ENCODE measurements around the gene HTR1E. TPM values are rescaled to one million over a fixed set of nuclear protein-coding genes. Genes with fewer than 3 reads are reported as not detected.

HTR1E gene
- total RNA-seq, 1 donor from 2014 or later = not detected

DNA sequence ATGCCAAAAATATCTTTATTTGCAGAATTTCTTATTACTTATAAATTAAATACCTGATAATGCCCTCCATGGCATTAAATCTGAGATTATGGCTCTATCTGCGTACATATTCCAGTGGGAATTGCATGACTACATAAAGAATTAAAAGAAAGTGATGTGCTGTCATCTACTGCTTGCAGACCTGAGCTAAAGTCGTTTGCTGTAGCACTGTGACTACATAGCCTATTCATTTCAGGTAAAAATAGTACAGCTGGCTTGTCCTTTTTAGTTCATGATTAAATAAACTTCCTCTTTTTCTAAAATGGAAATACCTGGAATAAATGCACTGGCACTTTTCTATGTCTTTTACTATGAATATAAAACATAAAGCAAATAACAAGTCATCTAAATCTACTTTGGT lies 79.4 kb downstream of the HTR1E start:
- TF ChIP-seq, protein P1, sequence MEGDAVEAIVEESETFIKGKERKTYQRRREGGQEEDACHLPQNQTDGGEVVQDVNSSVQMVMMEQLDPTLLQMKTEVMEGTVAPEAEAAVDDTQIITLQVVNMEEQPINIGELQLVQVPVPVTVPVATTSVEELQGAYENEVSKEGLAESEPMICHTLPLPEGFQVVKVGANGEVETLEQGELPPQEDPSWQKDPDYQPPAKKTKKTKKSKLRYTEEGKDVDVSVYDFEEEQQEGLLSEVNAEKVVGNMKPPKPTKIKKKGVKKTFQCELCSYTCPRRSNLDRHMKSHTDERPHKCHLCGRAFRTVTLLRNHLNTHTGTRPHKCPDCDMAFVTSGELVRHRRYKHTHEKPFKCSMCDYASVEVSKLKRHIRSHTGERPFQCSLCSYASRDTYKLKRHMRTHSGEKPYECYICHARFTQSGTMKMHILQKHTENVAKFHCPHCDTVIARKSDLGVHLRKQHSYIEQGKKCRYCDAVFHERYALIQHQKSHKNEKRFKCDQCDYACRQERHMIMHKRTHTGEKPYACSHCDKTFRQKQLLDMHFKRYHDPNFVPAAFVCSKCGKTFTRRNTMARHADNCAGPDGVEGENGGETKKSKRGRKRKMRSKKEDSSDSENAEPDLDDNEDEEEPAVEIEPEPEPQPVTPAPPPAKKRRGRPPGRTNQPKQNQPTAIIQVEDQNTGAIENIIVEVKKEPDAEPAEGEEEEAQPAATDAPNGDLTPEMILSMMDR (IDR thresholded peaks at IDR 0.05; ENCODE audit: insufficient read depth, low read length, severe bottlenecking) = no peak
- DNase-seq (ENCODE audit: low read depth) = no peak
- no peak for FAIRE-seq
- Histone ChIP-seq H3K4me3 (ENCODE audit: low read depth, low read length) (no peak overlapping the region), H3K36me3 (ENCODE audit: control insufficient read depth, insufficient read depth, low read length) (no peaks in the 10 kb centered on the region), H3K27me3 (ENCODE audit: control insufficient read depth, insufficient read depth, low read length) (no peaks in the 10 kb centered on the region)

DNA sequence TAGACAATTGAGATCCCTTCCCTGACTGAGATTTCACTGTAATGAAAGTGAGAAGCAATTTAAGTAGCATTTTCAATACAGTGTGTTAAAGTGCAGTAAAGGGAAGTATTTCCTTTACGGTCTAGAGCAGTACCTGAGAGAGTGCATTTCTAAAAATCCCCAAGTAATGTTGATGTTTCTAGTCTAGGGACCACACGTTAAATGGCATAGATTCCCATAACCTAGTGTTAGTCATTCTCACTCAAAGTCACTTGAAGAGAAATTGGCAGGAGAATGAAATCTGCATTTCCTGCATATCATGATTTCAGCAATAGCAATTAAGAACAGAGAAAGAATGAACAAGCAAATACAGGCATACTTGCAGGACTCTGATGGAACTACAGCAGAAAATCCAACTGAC lies 89.7 kb downstream of the HTR1E start:
- Histone ChIP-seq H3K36me3 (ENCODE audit: control insufficient read depth, insufficient read depth, low read length) (no peaks in the 10 kb centered on the region), H3K4me3 (ENCODE audit: low read depth, low read length) (no peak overlapping the region), H3K27me3 (ENCODE audit: control insufficient read depth, insufficient read depth, low read length) (no peaks in the 10 kb centered on the region)
- DNase-seq (ENCODE audit: low read depth) = no peak
- TF ChIP-seq, protein P1 (IDR thresholded peaks at IDR 0.05; ENCODE audit: insufficient read depth, low read length, severe bottlenecking) = no peak
- no peak for FAIRE-seq

DNA sequence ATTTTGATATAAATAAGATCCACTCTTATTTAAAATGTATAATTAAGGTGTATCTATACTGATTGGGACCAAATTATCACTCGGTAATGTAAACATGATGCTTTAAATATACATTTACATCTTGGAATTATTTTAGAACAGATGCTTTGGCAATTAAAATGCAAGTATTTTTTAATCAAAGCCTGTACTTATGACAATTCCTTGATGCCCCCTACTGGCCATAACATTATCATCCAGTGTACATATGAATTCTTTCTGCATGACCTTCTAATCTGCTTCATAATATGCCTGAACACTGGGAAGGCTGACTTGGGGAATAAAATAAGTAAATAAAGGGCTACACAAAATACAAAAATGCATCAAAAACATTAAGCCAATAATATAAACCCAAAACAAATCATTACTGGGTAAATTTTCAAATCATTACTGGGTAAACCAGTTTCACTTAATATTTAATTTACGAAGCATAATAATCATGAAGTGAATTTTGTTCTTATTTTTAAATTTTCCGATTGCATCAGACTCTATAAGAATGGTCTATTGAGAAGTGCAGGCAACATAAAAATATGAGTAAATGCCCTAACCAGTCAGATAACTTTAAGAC lies 92.5 kb downstream of the HTR1E start:
- Histone ChIP-seq H3K4me3 (ENCODE audit: low read depth, low read length) (no peak overlapping the region), H3K27me3 (ENCODE audit: control insufficient read depth, insufficient read depth, low read length) (no peaks in the 10 kb centered on the region), H3K36me3 (ENCODE audit: control insufficient read depth, insufficient read depth, low read length) (no peaks in the 10 kb centered on the region)
- DNase-seq (ENCODE audit: low read depth) (peak; percentile 65), FAIRE-seq (no peak)
- TF ChIP-seq, protein P1 (IDR thresholded peaks at IDR 0.05; ENCODE audit: insufficient read depth, low read length, severe bottlenecking) = peak; percentile 41

DNA sequence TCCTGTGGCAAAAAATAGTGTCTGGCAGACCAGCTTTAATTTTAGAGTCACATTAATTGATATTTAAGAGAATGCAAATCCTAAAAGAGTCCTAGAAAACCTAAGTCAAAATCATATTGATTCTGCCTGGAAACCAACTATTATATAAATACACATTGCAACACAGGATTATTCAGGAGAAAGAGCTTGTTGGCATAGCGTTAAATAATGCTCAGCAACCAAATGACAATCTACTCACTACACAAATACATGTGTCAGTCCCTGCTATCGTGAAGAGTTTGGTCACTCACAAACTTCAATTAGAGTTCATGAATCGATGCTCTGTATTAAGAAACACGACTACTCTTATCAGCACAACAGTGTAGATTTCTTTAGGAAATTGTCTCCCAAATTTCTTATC lies 103.4 kb downstream of the HTR1E start:
- H3K4me3 ChIP-seq (ENCODE audit: low read depth, low read length) = no peak overlapping the region
- DNase-seq (ENCODE audit: low read depth) (no peak), FAIRE-seq (no peak)
- TF ChIP-seq, protein P1 (IDR thresholded peaks at IDR 0.05; ENCODE audit: insufficient read depth, low read length, severe bottlenecking) = no peak
- H3K27me3 ChIP-seq (ENCODE audit: control insufficient read depth, insufficient read depth, low read length) = no peaks in the 10 kb centered on the region
- H3K36me3 ChIP-seq (ENCODE audit: control insufficient read depth, insufficient read depth, low read length) = no peaks in the 10 kb centered on the region

DNA sequence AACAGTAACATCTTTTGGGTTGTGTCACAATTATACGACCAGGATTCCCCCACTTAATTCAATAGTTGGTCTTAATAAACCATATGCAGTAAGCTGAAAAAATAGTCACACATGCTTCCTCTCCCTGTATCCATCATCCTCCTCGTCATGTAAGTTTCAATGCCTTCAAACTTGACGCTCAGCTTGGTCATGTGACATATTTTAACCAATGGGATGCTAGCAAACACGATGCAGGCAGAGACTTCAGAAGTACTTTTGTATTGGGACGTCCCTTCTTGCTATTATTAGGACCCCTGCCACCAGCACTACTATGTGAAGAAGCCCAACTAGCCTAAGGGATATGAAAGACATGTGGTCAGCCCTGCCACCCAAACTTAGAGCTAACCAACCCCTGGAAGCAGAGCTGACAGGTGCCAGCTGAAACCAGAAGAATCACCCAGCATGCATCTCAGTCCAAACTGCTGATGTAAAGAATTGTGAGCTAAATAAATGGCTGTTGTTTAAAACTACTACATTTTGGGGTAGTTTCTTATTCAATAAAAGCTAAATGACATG lies 108.3 kb downstream of the HTR1E start:
- no peak overlapping the region for H3K4me3 ChIP-seq (ENCODE audit: low read depth, low read length)
- TF ChIP-seq, protein P1 (IDR thresholded peaks at IDR 0.05; ENCODE audit: insufficient read depth, low read length, severe bottlenecking) = no peak
- FAIRE-seq (no peak), DNase-seq (ENCODE audit: low read depth) (no peak)
- H3K36me3 ChIP-seq (ENCODE audit: control insufficient read depth, insufficient read depth, low read length) = no peaks in the 10 kb centered on the region
- no peaks in the 10 kb centered on the region for H3K27me3 ChIP-seq (ENCODE audit: control insufficient read depth, insufficient read depth, low read length)

DNA sequence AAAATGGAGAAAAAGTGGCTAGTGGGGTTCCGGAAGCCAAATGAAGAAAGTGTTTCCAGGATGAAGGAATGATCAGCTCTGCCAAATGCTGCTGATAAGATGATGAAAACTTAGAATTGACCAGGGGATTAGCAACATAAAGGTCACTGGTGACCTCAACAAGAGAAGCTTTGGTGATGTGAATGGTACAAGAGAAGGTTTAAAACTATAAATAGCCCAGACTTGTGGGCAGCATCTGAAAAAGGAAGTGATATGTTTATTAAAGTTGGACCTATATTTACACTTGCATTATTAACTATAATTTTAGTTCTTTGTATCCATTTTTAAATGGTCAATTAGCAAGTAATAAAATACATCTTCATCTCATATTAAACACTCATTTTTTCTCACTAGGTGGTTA lies 112.5 kb downstream of the HTR1E start:
- Histone ChIP-seq H3K36me3 (ENCODE audit: control insufficient read depth, insufficient read depth, low read length) (no peaks in the 10 kb centered on the region), H3K4me3 (ENCODE audit: low read depth, low read length) (no peak overlapping the region), H3K27me3 (ENCODE audit: control insufficient read depth, insufficient read depth, low read length) (no peaks in the 10 kb centered on the region)
- FAIRE-seq (no peak), DNase-seq (ENCODE audit: low read depth) (no peak)
- TF ChIP-seq, protein P1 (IDR thresholded peaks at IDR 0.05; ENCODE audit: insufficient read depth, low read length, severe bottlenecking) = no peak
